HG03571 (cell line): ENCODE measurements around the gene CPLX3.

Source experiments
- ATAC-seq: cut with Tn5 transposase; IDR thresholded peaks from one replicate; pipeline ENCODE4 v1.9.1; 2021; ENCODE audit not compliant: unreplicated experiment

The CPLX3 gene

GRCh38 chr15:74802290-74802689 is 24.1 kb upstream of the CPLX3 start:
- ATAC-seq, result no peak

GRCh38 chr15:74802862-74803447 is 23.5 kb upstream of the CPLX3 start:
- ATAC-seq, result no peak

- no peak for ATAC-seq
Measured at GRCh38 chr15:74804935-74805334, 21.5 kb upstream of the CPLX3 start.

- ATAC-seq, result no peak
Measured at GRCh38 chr15:74807282-74807681, 19.1 kb upstream of the CPLX3 start.

- no peak for ATAC-seq
Measured at GRCh38 chr15:74808078-74808839, 18.2 kb upstream of the CPLX3 start.

- ATAC-seq, result no peak
Measured at GRCh38 chr15:74808840-74809229, 17.6 kb upstream of the CPLX3 start.

- ATAC-seq, result no peak
Measured at GRCh38 chr15:74809242-74809641, 17.2 kb upstream of the CPLX3 start.

- ATAC-seq, result no peak
Measured at GRCh38 chr15:74809956-74810355, 16.5 kb upstream of the CPLX3 start.

- no peak for ATAC-seq
Measured at GRCh38 chr15:74812533-74812932, 13.9 kb upstream of the CPLX3 start, which contains the start of gene LMAN1L. Gene LMAN1L, plus strand, starts transcription at chr15:74812835. Its CDS starts 20 bp downstream, at chr15:74812855.

- ATAC-seq, result no peak
Measured at GRCh38 chr15:74815121-74815934, 11.1 kb upstream of the CPLX3 start.

- no peak for ATAC-seq
Measured at GRCh38 chr15:74815961-74816360, 10.5 kb upstream of the CPLX3 start.

GRCh38 chr15:74816624-74817369 is 9.6 kb upstream of the CPLX3 start:
- no peak for ATAC-seq

- no peak for ATAC-seq
Measured at GRCh38 chr15:74817370-74817737, 9.1 kb upstream of the CPLX3 start.

GRCh38 chr15:74820056-74820455 is 6.4 kb upstream of the CPLX3 start:
- ATAC-seq, result no peak

- peak; percentile 76 for ATAC-seq
Measured at GRCh38 chr15:74821091-74821789, 5.2 kb upstream of the CPLX3 start.

- no peak for ATAC-seq
Measured at GRCh38 chr15:74821790-74822158, 4.7 kb upstream of the CPLX3 start.

GRCh38 chr15:74822233-74822632 is 4.2 kb upstream of the CPLX3 start:
- ATAC-seq, result no peak

GRCh38 chr15:74823324-74823723 is 3.1 kb upstream of the CPLX3 start:
- no peak for ATAC-seq

GRCh38 chr15:74824976-74825375 is 1.5 kb upstream of the CPLX3 start:
- ATAC-seq, result no peak

GRCh38 chr15:74825866-74826265 is 561 bp upstream of the CPLX3 start:
- ATAC-seq, result no peak

- no peak for ATAC-seq
Measured at GRCh38 chr15:74826921-74827320, 494 bp downstream of the CPLX3 start.
